K562 treated with DMSO at 1 percent for 4 hours (cell line): ENCODE data around the gene EMC9. TPM values are rescaled to one million over a fixed set of nuclear protein-coding genes. Genes with fewer than 3 reads are reported as not detected.

Source experiments
- total RNA-seq: library from RNA; unstranded; fragments of 300-600 nt; gene quantifications from 2 replicates; pipeline ENCODE4 v1.2.3, GENCODE V29; 2022; ENCODE audit not compliant: insufficient read depth

Gene EMC9
- 29.6 and 36.4 TPM in 2 replicates for total RNA-seq

DNA sequence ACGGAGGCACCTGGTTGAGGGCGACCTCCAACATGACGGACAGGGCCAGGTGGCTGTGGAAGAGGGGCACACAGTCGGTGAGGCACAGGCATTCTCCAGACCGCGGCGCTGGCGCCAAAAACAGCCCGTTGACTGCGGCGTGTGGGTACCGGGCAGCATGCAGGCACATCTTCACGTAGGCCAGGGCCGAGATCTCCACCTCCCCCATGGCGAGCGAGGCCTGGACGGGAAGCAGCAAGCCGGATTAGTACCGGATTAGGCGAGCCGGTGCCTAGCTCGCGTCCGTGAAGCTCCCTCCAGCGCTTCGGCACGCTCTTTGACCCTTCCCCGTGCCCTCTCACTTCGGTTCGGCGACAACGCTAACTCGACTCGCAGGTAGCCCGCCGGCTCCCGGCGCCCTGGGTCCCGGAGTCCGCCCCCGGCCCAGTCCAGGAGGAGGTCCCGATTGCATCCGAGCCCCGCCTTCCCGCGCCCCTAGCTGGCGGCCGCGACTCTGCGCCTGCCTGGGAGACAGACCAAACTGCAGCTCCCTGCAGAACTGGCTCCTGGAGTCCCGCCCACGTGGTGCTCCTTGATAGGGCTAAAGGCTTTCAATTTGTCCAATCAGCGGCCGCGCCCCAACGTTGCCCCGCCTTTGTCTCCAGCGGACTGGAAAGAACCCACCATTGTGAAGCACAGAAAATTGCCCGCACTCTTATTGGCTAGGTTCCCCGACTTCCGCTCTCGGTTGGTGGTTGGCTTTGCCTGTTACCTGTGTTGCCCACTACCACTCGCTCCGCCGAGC, at the start of gene EMC9:
EMC9 (minus strand) TSS at position 495 of the 784 bp plus-strand sequence; CDS start at position 208, 287 bp downstream.

GRCh38 chr14:24188251-24189058, 47.1 kb upstream of the EMC9 start, which contains the start of gene IPO4:
TSS of gene IPO4 (minus strand) at chr14:24188816. CDS start at chr14:24188787, 29 bp downstream.

GRCh38 chr14:24171422-24172260, 30.2 kb upstream of the EMC9 start, which contains the start of gene REC8:
TSS of gene REC8 (plus strand) at chr14:24172080. CDS start at chr14:24172553, 473 bp downstream.

GRCh38 chr14:24160850-24161804, 19.7 kb upstream of the EMC9 start, which contains the start of gene IRF9:
TSS of gene IRF9 (plus strand) at chr14:24161265. CDS start at chr14:24162145, 880 bp downstream.

GRCh38 chr14:24146978-24147760, 5.8 kb upstream of the EMC9 start, which contains the start of gene RNF31:
TSS of gene RNF31 (plus strand) at chr14:24147498. CDS start at chr14:24147699, 201 bp downstream.

GRCh38 chr14:24146453-24146977, 5.1 kb upstream of the EMC9 start, which contains the start of gene PSME2:
TSS of gene PSME2 (minus strand) at chr14:24146610. CDS start at chr14:24146581, 29 bp downstream.

GRCh38 chr14:24135834-24136683, 5.3 kb downstream of the EMC9 start, which contains the start of gene PSME1:
TSS of gene PSME1 (plus strand) at chr14:24136194. CDS start at chr14:24136263, 69 bp downstream.

GRCh38 chr14:24130380-24130716, 11.0 kb downstream of the EMC9 start, which contains the start of gene FITM1:
TSS of gene FITM1 (plus strand) at chr14:24130659. CDS start at chr14:24131564, 905 bp downstream.

DNA sequence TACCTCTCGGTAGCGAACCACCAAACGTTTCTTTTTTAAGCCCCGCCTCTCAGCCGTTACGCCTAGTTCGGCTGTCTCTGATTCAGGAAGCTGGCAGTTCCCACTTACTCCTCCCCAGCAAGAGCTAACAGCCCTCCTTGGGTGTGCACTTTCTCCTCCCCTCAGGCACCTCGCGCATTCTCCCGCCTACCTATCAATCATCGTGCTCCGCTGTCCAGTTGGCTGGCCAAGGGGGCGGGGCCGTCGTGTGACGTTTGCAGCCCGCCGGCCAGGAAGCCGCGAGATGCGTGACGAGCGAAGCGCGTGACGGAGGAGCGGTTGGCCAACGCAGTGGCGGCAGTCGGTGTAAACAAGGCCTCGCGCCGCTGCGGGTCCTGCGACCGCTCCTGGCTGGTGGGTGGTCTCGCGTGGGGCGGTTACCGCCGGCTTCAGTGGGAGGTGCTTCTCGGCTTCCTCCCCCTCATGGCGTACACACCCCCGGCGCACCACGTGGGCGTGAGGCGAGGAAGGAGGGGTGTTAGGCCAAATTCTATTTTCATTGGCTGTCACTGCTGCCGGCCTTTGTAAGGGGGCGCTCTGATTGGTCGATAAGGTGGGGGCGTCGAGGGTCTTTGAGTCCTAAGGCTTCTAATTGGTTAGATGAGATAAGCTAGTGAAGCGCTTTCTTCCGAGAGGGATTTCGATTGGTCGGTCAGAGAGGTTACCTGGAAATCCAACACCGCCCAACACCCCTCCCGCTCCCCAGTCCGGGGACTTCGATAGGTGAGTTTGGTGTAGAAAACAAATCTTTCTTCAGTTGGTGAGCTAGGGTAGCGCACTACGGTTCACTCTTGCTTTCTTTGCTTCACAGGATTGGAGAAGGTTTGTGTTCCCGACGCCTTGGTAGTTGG, 26.6 kb downstream of the EMC9 start, which contains the start of the genes DCAF11 and NRL:
DCAF11 (plus strand) TSS at position 246 of the 890 bp plus-strand sequence. CDS start 818 bp downstream, outside the sequence.
NRL (minus strand) TSS at position 418 of the 890 bp plus-strand sequence. CDS start 32,101 bp downstream, outside the sequence.

GRCh38 chr14:24093901-24094840, 47.2 kb downstream of the EMC9 start, which contains the start of gene PCK2:
TSS of gene PCK2 (plus strand) at chr14:24094311. CDS start at chr14:24094406, 95 bp downstream.

Other genes with a start within 250 kb of the EMC9 start
- 80.9 and 94.4 TPM in 2 replicates for gene DHRS4, start 187.8 kb downstream of the EMC9 start, total RNA-seq
- gene DHRS4L2, start 152.7 kb downstream of the EMC9 start, total RNA-seq = 29.4 and 38.8 TPM in 2 replicates
- 0.24 TPM in 1 of 2 replicates, not detected in the other for gene CARMIL3, start 89.6 kb downstream of the EMC9 start, total RNA-seq
- gene CPNE6, start 70.0 kb downstream of the EMC9 start, total RNA-seq = not detected in 2 replicates
- 99.4 and 112 TPM in 2 replicates for gene PCK2, start 47.3 kb downstream of the EMC9 start, total RNA-seq
- gene DCAF11, start 26.8 kb downstream of the EMC9 start, total RNA-seq = 31.4 and 39.2 TPM in 2 replicates
- gene NRL, start 26.6 kb downstream of the EMC9 start, total RNA-seq = 3.2 and 4.1 TPM in 2 replicates
- gene FITM1, start 10.9 kb downstream of the EMC9 start, total RNA-seq = not detected in 2 replicates
- 171 and 172 TPM in 2 replicates for gene PSME1, start 5.4 kb downstream of the EMC9 start, total RNA-seq
- 160 and 167 TPM in 2 replicates for gene PSME2, start 5.0 kb upstream of the EMC9 start, total RNA-seq
- gene RNF31, start 5.9 kb upstream of the EMC9 start, total RNA-seq = 17.0 and 21.3 TPM in 2 replicates
- gene IRF9, start 19.7 kb upstream of the EMC9 start, total RNA-seq = 9.3 and 20.9 TPM in 2 replicates
- 5.1 and 7.1 TPM in 2 replicates for gene REC8, start 30.5 kb upstream of the EMC9 start, total RNA-seq
- 23.4 and 27.8 TPM in 2 replicates for gene IPO4, start 47.2 kb upstream of the EMC9 start, total RNA-seq
- 16.4 and 22.0 TPM in 2 replicates for gene TM9SF1, start 53.9 kb upstream of the EMC9 start, total RNA-seq
- gene TSSK4, start 64.1 kb upstream of the EMC9 start, total RNA-seq = 1.1 and 2.2 TPM in 2 replicates
- 57.8 and 78.5 TPM in 2 replicates for gene CHMP4A, start 71.9 kb upstream of the EMC9 start, total RNA-seq
- gene MDP1, start 74.5 kb upstream of the EMC9 start, total RNA-seq = 7.5 and 10.8 TPM in 2 replicates
- 140 and 150 TPM in 2 replicates for gene NEDD8, start 90.8 kb upstream of the EMC9 start, total RNA-seq
- gene GMPR2, start 91.3 kb upstream of the EMC9 start, total RNA-seq = 55.3 and 68.0 TPM in 2 replicates
- 15.0 and 16.1 TPM in 2 replicates for gene TINF2, start 101.0 kb upstream of the EMC9 start, total RNA-seq
- 0.88 and 1.5 TPM in 2 replicates for gene TGM1, start 121.6 kb upstream of the EMC9 start, total RNA-seq
- 15.3 and 18.0 TPM in 2 replicates for gene RABGGTA, start 130.0 kb upstream of the EMC9 start, total RNA-seq
- gene DHRS1, start 158.2 kb upstream of the EMC9 start, total RNA-seq = 22.2 and 26.0 TPM in 2 replicates
- gene NOP9, start 158.3 kb upstream of the EMC9 start, total RNA-seq = 4.7 and 6.1 TPM in 2 replicates
- gene CIDEB, start 166.4 kb upstream of the EMC9 start, total RNA-seq = not detected in 2 replicates
- gene LTB4R2, start 168.5 kb upstream of the EMC9 start, total RNA-seq = 2.2 and 6.4 TPM in 2 replicates
- 4.0 and 5.3 TPM in 2 replicates for gene LTB4R, start 169.9 kb upstream of the EMC9 start, total RNA-seq
- gene ADCY4, start 193.5 kb upstream of the EMC9 start, total RNA-seq = 0.59 TPM in 1 of 2 replicates, not detected in the other
- gene RIPK3, start 198.4 kb upstream of the EMC9 start, total RNA-seq = not detected in 2 replicates
- 2.9 and 5.1 TPM in 2 replicates for gene NFATC4, start 226.6 kb upstream of the EMC9 start, total RNA-seq